ENCODE measurements around the gene ABCC9.

DNA sequence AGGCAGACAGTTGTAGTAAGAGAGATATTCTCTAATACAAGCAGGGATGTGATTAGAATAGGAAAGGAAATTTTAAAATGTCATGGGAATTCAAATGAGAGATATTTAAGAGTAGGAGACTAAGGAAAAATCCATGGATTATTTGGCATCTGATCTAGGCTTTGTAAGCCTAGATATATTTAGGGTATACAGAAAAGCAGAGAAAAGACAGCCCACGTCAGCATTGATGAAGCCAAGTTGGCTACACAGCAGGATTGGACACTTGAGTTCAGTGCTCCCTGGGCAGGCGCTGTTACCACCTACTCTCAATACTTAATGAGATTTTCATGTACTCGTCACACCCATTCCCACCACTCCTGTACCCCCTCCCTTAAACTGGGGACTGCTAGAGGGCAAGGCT, 165.1 kb downstream of the ABCC9 start:
- no peak for TF ChIP-seq EZH2phosphoT487 (IDR thresholded peaks at IDR 0.05; ENCODE audit: insufficient read depth, low read depth)
- TF ChIP-seq EZH2 (IDR thresholded peaks at IDR 0.05; ENCODE audit: insufficient read depth, poor library complexity, severe bottlenecking) = no peak

Data from GM23248 (cell line).